Suppressor macrophage (primary cell): ENCODE measurements around the gene NCAN.
"Not testable (repeated sequence)": the region's sequence is repeated elsewhere in the genome, so short reads cannot be mapped to it uniquely, and the experiment has no call there.

Source experiments
- DNase-seq, 4 experiments: peaks; one replicate each; pipeline ENCODE4 v3.0.0-alpha.2; 2020 to 2022
- total RNA-seq, 17 experiments: gene quantifications; one replicate each; lab custom pipeline; 2026; ENCODE audit warnings: mixed read lengths in 6 of 17, inconsistent platforms in 3 of 17; lab: John Stamatoyannopoulos, UW

Gene NCAN
- total RNA-seq, result 0 to 3.9 (median 0) reads per million in 17 experiments

- no peak for DNase-seq
These were observed at the start of gene NCAN for GRCh38 chr19:19211499-19212420. Gene NCAN, plus strand, starts transcription at chr19:19211958. Its CDS starts 4,996 bp downstream, at chr19:19216954.

GRCh38 chr19:19162495-19162894 lies 49.3 kb upstream of the NCAN start:
- no peak for DNase-seq

GRCh38 chr19:19165396-19165795 lies 46.4 kb upstream of the NCAN start:
- no peak for DNase-seq

GRCh38 chr19:19167612-19168011 lies 44.1 kb upstream of the NCAN start:
- no peak for DNase-seq

- no peak for DNase-seq
These were observed 42.3 kb upstream of the NCAN start for GRCh38 chr19:19169236-19170052.

GRCh38 chr19:19170053-19170872 lies 41.5 kb upstream of the NCAN start, which contains the start of gene MEF2B:
Gene MEF2B, minus strand, starts transcription at chr19:19170263. Its CDS starts 19,528 bp downstream, at chr19:19150735.
- DNase-seq, result peak; percentile 17 to 73 (median 46)

GRCh38 chr19:19170873-19171672 lies 40.7 kb upstream of the NCAN start:
- DNase-seq, result no peak

GRCh38 chr19:19171821-19172532 lies 39.8 kb upstream of the NCAN start:
- peak in 2 of 4 experiments; percentile 14 to 42 for DNase-seq

GRCh38 chr19:19173243-19173642 lies 38.5 kb upstream of the NCAN start:
- DNase-seq, result not testable (repeated sequence)

- no peak for DNase-seq
These were observed 34.8 kb upstream of the NCAN start for GRCh38 chr19:19176950-19177349.

- DNase-seq, result no peak
These were observed 32.0 kb upstream of the NCAN start for GRCh38 chr19:19179548-19180441.

- no peak for DNase-seq
These were observed 30.2 kb upstream of the NCAN start for GRCh38 chr19:19181488-19181998.

- peak; percentile 8 to 65 (median 48) for DNase-seq
These were observed 25.7 kb upstream of the NCAN start for GRCh38 chr19:19185853-19186740.

GRCh38 chr19:19186742-19187141 lies 25.0 kb upstream of the NCAN start:
- DNase-seq, result no peak

GRCh38 chr19:19191768-19192077 lies 20.0 kb upstream of the NCAN start:
- DNase-seq, result no peak

GRCh38 chr19:19192078-19192882 lies 19.5 kb upstream of the NCAN start, which contains the start of the genes BORCS8 and RFXANK:
Gene BORCS8, minus strand, starts transcription at chr19:19192152. Its CDS starts 35 bp downstream, at chr19:19192117.
Gene RFXANK, plus strand, starts transcription at chr19:19192258. Its CDS starts 1,689 bp downstream, at chr19:19193947.
- peak; percentile 99 to 100 (median 100) for DNase-seq

- no peak for DNase-seq
These were observed 18.8 kb upstream of the NCAN start for GRCh38 chr19:19192910-19193423.
